Stimulated activated CD8-positive, alpha-beta memory T cell treated with anti-CD3 and anti-CD28 coated beads, Interleukin-4, amount 100 ng/mL, for 24 hours (primary cell): ENCODE measurements around the gene TP53RK.

Source experiments
- DNase-seq: peaks from one replicate; pipeline ENCODE4 v3.0.0-alpha.2; 2020; ENCODE audit warnings: low read depth

TP53RK gene

GRCh38 chr20:46706242-46706641 lies 17.0 kb upstream of the TP53RK start:
- DNase-seq: no peak

- no peak for DNase-seq
Measured at GRCh38 chr20:46705378-46705729, 16.1 kb upstream of the TP53RK start.

GRCh38 chr20:46704714-46705377 lies 15.6 kb upstream of the TP53RK start:
- no peak for DNase-seq

GRCh38 chr20:46703435-46703834 lies 14.2 kb upstream of the TP53RK start:
- DNase-seq: no peak

- DNase-seq: no peak
Measured at GRCh38 chr20:46702447-46703203, 13.4 kb upstream of the TP53RK start.

- DNase-seq: no peak
Measured at GRCh38 chr20:46701986-46702385, 12.7 kb upstream of the TP53RK start.

- no peak for DNase-seq
Measured at GRCh38 chr20:46701556-46701955, 12.3 kb upstream of the TP53RK start.

GRCh38 chr20:46701057-46701456 lies 11.8 kb upstream of the TP53RK start:
- DNase-seq: no peak

GRCh38 chr20:46700481-46700880 lies 11.2 kb upstream of the TP53RK start:
- no peak for DNase-seq

- no peak for DNase-seq
Measured at GRCh38 chr20:46699651-46700359, 10.6 kb upstream of the TP53RK start.

- DNase-seq: no peak
Measured at GRCh38 chr20:46698788-46699187, 9.5 kb upstream of the TP53RK start.

GRCh38 chr20:46696791-46697279 lies 7.6 kb upstream of the TP53RK start:
- no peak for DNase-seq

- DNase-seq: no peak
Measured at GRCh38 chr20:46695892-46696291, 6.6 kb upstream of the TP53RK start.

- no peak for DNase-seq
Measured at GRCh38 chr20:46694484-46694883, 5.2 kb upstream of the TP53RK start.

- no peak for DNase-seq
Measured at GRCh38 chr20:46691196-46691595, 2.0 kb upstream of the TP53RK start.

- no peak for DNase-seq
Measured at GRCh38 chr20:46690219-46691106, 1.2 kb upstream of the TP53RK start.

- DNase-seq: no peak
Measured at GRCh38 chr20:46689754-46690085, 476 bp upstream of the TP53RK start.

- DNase-seq: no peak
Measured at GRCh38 chr20:46688151-46689081, 828 bp downstream of the TP53RK start.

- DNase-seq: no peak
Measured at GRCh38 chr20:46683939-46684750, 5.1 kb downstream of the TP53RK start.

GRCh38 chr20:46683668-46683938 lies 5.6 kb downstream of the TP53RK start:
- no peak for DNase-seq
